HuH-7.5 (cell line): Measurements from ENCODE around the gene ADAP1.
"Not testable (repeated sequence)": the region's sequence is repeated elsewhere in the genome, so short reads cannot be mapped to it uniquely, and the experiment has no call there.

ENCODE experiments used
- DNase-seq: peaks from one replicate; pipeline ENCODE4 v3.0.0; 2011; ENCODE audit warnings: low spot score

ADAP1 gene

DNA sequence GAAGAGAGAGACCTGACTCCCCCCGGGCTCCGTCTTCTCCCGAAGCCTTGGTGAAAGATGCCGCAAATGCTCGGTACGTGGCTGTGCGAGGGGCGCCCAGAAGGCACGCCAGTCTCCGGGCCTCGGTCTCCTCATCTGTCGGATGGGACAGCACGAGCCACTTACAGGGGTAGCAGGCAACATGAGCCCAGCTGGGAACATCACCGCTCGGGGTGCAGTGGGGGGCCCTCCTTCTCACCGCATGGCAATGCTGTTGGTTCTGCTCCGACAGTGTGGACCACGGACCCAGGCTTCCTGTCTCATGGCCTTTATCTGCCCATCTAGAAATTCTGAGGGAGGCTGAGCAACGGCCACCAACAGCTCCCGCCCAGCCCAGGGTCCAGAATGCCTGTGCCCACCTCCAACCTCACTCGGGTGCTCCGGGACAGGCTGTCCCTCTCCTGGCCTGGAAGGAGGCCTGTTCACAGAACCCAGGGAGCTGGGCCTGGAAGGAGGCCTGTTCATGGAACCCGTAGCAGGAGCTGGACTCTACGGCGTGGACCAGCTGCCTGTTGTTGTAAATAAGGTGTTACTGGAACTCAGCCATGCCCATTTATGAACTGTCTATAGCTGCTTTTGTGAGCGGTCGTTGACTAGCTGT is 15.8 kb downstream of the ADAP1 start:
- DNase-seq = no peak

DNA sequence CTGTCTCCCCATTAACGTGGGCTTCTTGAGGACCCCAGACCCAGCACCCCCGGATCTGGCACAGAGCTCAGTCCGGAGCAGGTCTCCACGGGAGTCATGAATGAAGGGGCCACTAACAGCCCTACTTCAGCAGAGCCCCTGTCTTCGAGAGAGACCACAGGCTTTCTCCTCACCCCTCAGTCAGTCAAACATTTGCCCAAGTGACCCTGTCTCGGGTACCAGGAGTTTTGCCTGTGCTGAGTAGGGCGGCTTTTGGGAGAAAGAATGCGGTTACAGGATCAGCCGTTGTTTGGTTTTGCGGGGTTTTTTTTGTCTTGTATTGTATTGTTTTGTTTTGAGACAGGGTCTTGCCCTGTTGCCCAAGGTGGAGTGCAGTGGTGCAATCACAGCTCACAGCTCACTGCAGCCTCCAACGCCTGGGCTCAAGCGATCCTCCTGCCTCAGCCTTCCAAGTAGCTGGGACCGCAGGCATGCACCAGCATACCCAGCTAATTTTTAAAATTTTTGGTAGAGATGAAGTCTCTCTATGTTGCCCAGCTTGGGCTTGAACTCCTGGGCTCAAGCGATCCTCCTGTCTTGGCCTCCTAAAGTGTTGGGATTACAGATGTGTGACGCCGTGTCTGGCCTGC is 16.5 kb downstream of the ADAP1 start:
- DNase-seq = no peak

DNA sequence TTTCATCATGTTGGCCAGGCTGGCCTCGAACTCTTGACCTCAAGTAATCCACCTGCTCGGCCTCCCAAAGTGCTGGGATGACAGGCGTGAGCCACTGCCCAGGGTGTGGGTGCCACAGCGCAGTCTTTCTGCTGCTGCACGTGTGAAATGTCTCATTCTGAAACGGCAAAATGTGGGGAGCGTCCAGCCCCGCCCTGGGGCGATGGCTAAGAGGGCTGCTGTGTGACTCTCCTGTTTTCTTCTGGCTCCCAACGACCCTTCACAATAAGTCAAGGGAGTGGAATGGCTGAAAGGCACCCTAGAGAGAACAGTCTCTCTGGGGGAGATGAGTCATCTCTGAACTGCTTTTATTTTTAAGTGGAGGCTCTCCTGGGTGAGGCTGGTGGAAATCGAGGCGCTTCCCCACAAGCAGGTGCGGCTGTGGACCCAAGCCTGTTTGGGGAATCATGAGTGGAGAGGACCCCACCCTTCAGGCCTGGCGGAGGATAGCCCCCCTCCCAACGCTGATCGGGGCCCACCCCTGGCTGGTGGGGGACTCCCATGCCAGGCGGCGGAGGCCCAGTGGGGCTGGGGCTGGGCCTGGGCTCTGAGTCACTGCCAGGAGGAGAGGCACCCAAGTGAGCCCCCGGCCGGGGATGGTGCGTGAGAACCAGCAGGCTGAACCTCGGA is 18.0 kb downstream of the ADAP1 start:
- no peak for DNase-seq

DNA sequence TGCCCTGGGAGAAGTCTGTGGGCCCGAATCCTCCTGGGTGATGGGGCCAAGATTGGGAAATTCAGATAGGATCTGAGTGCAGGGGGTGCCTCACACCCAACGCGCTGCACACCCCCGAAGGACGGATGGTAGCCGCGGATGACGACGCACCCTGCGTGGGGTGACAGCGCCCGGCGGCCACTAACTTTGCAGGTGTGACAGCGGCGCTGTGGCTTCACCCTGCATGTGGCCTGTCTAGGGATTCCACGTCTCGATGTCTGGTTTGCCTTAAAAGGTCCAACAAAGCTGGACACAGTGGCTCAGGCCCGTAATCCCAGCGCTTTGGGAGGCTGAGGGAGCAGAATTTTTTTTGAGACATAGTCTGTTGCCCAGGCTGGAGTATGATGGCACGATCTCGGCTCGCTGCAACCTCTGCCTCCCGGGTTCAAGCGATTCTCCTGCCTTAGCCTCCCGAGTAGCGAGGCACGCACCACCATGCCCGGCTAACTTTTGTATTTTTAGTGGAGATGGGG is 18.6 kb downstream of the ADAP1 start:
- no peak for DNase-seq

DNA sequence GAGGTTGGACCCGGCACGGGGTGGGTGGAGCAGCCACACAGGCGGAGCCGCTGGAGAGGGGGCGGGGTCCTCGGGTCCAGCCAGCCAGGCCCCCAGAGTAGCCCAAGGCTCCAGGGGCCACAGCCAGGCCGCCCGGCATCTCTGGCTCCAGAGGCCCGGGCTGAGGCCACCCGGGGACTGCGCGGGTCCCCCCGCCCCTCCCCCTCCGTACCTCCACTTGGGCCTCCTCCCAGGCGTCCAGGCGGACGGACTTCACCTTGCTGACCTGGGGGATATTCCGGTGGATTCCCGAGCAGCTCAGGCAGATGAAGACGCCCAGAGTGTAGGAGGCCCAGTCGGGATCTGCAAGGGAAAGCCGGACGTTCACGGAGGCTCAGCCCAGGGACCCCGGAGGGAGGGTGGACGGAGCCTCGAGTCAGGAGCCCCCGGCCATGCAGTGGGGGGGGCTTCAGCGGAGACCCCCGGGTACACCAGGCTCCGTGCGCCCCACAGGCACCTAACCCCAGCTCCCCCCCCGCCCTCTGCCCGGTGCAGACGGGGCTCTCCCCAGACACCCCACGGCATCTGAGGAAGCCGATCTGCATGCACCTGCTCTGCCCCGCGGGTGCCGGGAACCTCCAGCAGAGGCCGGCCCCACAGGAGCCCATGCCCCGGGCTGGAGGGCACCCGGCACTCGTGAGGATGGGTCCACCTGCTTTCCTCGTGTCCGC is 19.2 kb downstream of the ADAP1 start:
- DNase-seq = no peak

DNA sequence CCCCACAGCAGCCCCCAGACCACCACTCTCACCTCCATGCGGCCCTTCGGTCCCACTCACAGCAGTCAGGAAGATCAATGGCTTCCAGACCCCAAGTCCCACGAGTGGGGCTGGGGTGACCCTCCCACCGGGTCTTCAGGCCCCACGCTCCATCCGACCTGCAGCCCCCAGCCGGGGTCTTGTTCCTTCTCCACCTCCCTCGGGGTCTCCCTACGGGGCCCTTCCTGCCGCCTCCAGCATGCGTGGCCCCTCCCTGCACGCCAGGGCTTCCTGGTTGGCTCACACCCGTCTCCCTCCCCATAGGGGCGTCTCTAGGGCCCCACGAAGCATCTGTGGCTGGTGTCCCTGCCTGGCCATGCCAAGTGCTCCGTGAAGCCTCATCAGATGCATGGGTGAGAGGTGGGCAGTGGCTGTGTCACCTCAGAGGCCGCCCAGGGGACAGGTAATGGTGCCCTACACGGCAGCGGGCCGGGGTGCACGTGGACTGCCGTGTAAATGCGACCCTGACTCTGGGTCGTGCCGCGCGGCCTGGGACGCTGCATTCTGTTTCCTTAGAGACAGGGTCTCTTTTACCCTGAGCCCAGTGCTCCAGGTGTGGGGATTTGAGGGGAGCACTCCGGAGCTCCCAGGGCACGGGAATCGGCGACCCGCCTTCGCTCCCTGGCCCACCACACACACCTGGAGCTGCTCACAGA is 19.9 kb downstream of the ADAP1 start:
- DNase-seq = no peak

DNA sequence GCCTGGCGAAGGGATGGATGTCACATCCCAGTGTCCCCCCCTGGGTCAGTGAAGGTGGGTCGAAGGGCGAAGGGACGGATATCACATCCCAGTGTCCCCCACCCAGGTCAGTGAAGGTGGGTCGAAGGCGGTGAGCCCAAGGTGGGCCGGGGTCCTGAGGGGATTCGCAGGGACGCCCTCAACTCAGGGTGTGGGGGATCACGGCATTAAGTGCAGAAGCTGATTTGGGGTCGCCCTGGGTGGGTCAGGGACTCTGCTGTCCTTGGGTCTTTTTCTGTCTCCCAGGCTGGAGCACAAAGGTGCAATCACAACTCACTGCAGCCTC is 21.9 kb downstream of the ADAP1 start:
- no peak for DNase-seq

DNA sequence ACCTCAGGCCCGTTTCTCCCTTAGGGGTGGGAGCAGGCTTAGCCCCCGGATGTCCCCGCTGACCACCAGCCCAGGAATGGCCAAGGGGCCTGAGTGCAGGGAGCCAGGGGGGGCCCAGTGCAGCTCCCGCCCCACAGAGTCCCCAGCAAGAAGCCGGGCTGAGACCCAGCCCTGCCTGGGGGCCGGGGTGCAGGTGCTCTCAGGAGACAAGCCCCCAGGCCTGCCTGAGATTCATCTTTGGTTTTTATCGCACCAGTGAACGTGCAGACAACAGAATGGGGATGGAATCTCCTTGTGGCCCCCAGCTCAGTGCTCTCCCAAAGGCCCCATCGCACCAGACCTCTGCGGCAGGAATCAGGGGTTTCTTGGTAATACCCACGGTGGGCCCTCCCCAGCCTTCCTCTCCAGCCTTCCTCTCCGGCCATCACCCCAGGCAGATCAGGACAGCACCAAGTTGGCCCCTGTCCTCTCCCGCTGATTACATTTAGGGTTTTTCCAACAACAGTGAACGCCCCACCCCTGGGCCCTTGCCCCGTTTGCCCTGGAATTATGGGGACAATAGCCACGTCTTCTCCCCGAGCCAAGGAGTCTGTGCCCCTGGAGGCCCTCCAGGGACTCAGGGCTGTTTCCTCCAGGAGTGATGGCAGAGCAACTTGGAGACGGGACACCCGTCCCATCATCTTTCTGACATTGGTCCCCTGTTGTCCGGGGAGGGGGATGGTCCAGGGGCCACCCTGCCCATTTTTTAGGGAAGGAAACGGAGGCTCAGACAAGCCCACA is 22.4 kb downstream of the ADAP1 start:
- DNase-seq = no peak

DNA sequence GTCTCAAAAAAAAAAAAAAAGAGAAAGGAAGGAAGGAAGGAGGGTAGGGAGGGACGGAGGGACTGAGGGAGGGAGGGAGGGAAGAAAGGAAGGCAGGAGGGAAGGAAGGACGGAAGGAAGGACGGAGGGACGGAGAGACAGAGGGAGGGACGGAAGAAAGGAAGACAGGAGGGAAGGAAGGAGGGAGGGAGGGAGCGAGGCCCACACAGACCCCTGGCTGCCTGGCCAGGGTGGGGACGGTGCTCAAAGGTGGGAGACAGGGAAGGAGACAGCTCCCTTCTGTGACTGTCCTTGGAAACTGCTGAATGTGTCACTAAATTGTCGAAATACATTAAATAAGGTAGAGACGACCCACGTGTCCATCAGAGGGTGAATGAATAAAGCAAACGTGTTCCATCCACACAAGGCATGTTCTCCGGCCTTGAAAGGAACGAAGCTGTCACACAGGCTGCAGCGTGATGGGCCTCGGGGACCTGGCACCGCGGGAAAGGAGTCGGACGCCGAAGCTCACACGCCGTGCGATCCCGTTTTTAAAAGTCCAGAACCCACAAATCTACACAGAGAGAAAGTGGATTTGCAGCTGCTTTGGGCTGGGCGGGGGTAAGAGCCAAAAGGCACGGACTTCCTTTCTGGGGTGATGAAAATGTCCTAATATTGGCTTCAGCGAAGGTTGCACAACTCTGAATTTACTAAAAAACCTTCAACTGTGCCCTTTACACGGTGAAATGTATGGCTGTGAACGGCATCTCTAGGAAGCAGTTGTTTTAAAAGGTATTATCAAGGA is 23.3 kb downstream of the ADAP1 start:
- DNase-seq = no peak

DNA sequence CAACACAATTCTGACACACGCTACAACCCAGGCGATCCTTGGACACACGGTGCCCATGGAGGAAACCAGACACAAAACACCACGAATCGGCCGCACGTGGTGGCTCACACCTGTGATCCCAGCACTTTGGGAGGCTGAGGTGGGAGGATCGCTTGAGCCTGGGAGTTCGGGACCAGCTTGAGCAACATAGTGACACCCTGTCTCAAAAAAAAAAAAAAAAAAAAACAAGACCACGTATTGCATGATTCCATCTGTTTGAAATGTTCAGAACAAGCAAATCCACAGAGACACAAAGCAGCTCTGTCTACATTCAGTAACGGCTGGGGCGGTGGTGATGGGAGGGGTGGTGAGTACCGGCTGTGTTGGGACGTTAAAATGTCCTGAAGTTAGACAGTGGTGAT is 25.2 kb downstream of the ADAP1 start:
- DNase-seq = no peak

DNA sequence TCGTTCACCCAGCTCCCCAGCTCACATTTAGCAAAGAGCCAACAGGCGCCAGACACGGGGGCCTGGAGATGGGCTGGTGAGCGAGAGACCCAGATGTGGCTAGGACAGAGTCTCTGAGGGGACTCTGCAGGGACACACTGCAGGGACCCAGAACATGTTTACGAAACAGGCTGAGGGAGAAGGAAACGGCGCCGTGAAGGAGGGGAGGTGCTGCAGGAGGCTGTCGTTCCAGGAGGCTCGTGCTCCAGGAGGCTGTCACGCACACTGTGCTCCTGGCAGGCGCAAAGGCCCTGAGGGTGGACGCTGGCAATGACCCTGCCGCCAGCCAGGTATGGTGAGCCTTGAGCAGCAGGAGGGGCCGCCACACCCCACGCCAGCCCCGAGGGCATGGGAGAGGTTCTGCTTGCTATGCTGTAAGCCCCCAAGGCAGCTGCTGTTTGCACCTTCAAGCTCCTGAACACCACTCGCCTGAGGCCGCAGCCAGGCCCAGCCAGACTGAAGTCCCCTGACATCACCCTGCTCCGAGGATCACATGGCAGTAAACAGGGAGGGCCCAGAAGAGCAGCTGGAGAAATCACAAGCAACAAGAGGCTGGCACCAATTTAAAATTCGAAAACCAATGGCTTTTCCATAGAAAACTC is 27.3 kb downstream of the ADAP1 start:
- no peak for DNase-seq

DNA sequence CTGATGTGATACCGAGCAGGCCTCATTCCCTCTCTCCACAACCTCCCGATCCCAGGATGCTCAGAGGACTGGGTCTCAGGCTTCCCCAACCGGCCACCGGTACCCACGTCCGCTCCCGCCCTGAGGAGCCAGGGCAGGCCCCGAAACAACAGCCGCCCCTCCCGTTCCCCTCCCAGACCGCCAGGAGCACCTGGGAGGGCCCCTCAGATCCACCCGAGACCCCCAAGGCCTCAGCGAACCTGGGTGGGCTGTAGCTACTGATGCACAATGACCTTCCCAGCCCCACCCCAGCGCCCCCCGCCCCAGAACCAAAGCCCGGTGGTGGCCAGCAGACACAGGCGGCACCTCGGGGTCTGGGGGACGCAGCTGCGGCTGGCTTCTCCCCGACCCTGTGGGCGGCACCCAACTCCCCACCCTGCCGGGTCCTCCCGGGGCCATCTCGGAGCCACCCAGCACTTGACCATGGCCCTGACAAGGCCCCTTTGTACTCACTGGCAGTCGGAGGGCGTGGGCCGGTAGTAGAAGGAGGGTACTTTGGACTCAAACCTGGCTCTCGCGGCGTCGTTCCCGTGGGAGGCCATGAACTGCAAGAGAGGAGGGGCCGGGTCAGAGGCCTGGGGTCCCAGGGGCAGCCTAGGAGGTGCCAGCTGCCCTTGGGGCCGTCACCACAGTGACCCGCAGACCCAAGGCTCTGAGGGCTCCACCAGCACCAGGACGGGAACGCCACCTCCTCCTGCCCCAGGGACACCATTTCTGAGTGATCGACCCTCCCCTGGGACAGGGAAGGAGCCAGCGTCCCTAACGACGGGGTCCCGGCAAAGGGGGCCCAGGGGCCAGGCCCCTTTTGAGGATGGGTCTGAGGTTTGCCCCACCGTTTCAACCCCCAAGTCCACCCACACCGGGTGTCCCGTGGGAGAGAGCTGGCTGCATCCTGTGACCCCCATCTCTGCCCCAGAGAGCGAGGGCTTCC is 28.1 kb downstream of the ADAP1 start:
- DNase-seq = peak; percentile 83

DNA sequence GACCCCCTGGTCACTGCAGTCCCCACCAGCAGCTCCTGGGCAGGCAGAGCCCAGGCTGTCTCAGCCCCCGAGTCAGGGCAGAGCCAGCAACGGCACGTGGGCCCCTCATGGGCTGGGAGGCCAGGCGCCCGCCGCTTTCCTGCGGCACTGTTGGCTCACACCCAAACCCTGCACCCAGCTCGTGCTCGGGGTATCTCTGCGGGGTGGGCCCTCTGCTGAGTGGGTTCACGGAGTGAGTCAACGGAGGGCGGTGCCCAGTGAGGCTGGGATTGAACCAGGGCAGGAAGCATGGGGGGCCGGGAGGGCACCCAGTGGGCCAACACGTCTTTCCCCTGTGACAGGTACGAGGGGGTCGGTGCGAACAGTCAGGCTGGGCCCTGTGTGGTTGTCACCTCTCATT is 28.9 kb downstream of the ADAP1 start:
- no peak for DNase-seq

DNA sequence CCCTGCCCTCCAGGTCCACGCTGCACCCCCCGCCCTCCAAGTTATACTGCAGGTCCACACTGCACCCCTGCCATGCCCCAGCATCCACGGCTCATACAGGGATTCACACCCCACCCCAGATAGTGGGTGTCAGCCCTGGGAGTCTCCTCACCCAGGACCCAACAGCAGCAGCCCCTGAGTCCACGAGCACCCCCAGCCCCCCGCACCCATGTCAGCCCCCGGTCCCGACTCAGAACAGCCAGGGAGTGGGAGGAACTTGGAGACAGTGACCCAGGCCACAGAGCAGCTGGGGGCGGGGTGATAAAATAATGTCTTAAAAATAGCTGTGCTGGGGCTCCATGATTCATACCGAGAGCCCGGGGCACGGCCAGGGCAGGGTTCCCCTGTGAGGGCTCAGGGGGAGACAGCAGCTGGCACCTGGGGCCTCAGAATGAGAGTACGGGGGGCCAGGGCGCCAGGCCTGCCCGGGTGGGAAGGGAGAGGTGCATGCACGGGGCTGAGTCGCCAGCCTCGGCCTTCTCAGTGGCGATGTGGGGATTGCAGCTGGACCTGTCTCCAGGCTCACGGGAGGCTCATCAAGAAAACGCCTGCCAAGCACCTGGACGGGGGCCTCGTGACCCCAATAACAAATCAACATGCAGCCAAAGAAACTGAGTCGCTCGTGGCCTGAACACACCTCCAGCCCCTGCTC is 29.8 kb downstream of the ADAP1 start:
- no peak for DNase-seq

DNA sequence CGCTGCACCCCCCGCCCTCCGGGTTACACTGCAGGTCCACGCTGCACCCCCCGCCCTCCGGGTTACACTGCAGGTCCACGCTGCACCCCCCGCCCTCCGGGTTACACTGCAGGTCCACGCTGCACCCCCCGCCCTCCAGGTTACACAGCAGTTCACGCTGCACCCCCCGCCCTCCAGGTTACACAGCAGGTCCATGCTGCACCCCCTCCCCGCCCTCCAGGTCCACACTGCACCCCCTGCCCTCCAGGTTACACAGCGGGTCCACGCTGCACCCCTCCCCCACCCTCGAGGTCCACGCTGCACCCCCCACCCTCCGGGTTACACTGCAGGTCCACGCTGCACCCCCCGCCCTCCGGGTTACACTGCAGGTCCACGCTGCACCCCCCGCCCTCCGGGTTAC is 30.4 kb downstream of the ADAP1 start:
- DNase-seq = not testable (repeated sequence)

DNA sequence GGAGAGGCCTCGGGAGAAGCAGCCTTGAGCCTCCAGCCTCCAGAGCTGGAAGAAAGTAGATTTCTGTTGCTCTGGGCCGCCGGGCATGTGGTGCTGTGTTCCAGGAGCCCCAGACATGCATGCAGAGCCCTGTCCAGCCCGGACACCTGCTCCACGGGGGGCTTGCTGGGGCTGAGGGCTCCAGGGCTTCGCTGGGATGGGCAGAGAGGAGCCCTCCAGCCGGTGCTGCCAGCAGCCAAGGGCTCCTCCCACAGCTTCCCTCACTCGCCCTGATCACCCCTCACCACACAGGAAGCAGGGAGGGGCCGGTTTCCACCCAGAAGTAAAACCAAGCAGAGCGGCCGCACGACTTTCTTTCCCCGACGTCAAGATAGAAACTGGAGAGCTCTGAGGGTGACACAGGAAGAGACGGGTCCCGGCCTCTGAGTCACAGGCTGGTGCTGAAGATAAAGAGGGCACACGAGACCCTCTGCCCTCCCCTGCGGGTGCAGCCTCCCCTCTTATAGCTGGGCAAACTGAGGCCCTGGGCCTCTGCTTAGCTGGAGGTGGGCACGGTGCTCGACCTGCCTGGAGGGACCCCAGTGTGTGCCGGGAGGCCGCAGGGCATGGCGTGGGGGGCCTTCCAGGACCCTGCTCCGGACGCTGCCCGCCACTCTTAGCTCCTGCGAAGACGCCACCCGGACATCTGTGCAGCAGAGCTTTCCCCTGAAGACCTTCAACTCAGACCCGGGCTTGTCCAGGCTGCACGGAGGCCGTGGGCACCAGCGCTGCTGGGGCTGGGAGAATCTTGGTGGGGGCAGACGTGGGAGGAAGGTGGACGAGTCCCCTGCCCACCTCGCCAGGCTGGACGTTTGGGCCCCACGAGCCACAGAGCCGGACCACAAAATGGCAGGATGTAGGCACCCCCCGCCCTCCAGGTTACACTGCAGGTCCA is 31.1 kb downstream of the ADAP1 start:
- no peak for DNase-seq
